RKO (cell line): ENCODE results near the gene ODAD2.
"Not testable (repeated sequence)": the region's sequence is repeated elsewhere in the genome, so short reads cannot be mapped to it uniquely, and the experiment has no call there.

Source experiments
- DNase-seq: peaks from one replicate; pipeline ENCODE4 v3.0.0-alpha.2; 2016; ENCODE audit warnings: low spot score

Gene ODAD2

DNA sequence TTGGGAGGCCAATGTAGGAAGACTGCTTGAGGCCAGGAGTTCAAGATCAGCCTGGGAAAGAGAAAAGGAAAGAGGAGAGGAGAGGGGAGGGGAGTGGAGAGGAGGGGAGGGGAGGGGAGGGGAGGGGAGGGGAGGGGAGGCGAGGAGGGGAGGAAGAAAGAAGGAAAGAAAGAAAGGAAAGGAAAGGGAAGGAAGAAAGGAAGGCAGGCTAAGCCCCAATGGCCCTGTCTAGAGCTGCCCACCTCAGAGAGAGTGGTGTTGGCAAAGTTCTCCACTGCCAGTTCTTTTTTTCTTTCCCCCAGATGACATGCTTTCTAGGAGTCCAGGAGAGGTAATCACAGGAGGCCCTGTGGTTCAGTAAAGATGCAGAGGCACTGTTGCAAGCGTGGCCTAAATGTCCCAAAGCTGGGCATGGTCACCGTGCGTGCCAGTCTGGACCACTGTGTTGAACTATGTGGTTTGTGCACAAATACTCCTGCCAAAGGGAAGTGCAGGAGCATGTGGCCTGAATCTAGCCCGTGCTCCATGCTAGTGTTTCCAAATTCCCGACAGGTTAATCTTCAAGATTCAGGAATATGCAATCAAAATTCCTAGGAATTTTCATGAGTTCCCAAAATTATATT lies 39.7 kb downstream of the ODAD2 start:
- DNase-seq, result no peak

GRCh38 chr10:27958383-27958782 lies 40.5 kb downstream of the ODAD2 start:
- DNase-seq, result not testable (repeated sequence)

- DNase-seq, result no peak
These were observed 48.7 kb downstream of the ODAD2 start for GRCh38 chr10:27950242-27950564.

DNA sequence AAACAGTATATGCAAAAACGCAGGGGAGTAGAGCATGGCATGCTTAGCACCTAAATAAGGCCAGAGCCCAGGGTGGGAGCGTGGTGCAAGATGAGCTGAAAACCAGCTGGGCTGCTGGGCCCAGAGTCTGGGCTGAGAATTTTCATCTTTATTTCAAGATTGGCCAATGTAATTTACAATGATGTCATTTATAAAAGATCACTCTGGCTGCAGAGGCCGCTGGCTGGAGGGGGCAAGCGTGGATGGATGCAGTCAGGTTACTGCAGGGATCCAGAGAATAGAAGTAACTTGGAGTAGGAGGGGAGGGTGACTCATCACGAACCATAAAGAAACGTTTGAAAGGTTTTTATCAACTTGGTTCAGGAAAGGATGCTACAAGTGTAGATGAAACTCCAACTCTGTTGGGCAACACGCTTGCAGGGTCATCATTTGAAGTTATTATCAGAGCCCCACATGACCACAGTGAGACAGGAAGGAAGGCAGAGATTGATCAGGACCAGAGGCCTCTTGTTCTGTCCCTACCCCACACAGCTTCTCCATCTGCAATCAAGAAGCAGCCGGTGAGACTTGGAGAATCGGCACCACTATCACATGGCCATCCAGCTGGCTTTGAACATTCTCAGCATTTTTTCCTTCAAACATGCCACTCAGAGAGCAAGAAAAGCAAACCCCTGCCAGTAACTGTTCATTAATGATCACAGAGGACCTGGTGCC lies 49.2 kb downstream of the ODAD2 start:
- no peak for DNase-seq

GRCh38 chr10:27948186-27948585 lies 50.7 kb downstream of the ODAD2 start:
- no peak for DNase-seq

DNA sequence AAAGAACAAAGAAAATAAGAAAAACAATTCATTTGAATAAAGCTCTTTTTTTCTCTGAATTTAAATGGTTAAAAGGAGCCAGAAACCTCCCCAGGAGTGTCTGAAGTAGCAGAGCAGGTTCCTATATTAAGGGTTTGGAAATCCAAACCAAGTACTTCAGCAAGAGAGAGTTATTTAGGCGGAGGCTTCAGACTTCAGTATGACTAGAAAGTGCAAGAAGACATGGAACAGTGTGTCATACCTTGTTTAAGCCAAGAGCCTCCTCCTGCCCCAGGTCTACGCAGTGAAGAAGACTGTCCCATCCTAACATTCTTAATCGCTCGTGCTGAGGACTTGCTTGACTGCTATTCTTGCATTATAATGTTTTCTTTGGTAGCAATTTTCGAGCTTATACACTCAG lies 51.3 kb downstream of the ODAD2 start:
- DNase-seq, result no peak

DNA sequence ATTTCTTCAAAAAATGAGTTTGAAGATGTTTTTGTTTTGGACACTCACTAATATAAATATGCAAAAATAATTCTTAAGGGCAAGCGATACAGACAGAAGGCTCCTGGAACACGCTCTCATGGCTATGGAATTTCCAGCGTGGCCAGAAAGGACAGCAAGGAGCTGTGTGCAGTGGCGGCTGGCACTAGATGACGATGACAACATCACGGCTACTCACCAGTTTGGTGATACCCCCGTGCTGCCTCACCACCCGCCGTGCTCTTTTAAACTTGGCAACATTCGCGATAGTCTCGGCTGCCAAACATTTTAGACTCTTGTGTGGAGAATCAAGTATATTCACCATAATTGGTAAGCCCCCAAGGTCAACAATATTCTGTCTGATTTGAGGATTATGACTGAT lies 54.9 kb downstream of the ODAD2 start:
- no peak for DNase-seq

DNA sequence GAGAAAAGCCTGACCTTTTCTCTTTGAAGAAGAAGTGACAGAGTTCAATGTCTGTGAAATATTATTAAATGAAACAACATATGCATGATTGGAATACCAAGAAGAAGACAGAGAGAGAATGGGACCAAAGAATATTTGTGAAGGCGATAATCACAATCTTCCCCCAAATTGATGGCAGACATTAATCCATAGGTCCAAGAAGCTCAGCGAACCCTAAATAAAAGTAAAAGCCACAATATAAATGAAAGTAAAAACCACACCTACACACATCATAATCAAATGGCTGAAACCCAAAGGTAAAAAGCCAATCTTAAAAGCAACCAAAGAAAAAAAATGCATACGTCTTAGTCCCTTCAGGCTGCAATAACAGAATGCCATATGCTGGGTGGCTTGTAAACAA lies 84.0 kb downstream of the ODAD2 start:
- DNase-seq, result no peak

DNA sequence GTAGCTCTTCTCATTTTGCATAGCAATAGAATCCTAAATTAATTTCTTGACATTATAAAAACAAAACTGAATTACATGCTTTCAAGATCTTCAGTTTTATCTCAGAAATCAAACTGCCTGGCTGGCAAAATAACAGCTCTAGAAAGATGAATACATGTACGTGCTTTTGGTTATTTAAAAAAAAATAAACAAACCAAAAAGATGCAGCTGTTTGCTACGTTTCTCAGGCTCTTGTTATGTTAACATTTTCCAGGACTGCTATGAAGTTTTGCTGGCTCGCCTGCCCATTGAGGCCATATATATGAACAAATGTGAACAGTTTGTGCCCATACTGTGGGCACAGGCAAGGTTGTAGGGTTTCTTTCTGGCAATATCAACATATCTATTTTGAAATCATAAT lies 86.6 kb downstream of the ODAD2 start:
- no peak for DNase-seq

- DNase-seq, result no peak
These were observed 87.3 kb downstream of the ODAD2 start for GRCh38 chr10:27911539-27911938.

- no peak for DNase-seq
These were observed 87.9 kb downstream of the ODAD2 start for GRCh38 chr10:27911011-27911410.

GRCh38 chr10:27908231-27908630 lies 90.6 kb downstream of the ODAD2 start:
- no peak for DNase-seq

DNA sequence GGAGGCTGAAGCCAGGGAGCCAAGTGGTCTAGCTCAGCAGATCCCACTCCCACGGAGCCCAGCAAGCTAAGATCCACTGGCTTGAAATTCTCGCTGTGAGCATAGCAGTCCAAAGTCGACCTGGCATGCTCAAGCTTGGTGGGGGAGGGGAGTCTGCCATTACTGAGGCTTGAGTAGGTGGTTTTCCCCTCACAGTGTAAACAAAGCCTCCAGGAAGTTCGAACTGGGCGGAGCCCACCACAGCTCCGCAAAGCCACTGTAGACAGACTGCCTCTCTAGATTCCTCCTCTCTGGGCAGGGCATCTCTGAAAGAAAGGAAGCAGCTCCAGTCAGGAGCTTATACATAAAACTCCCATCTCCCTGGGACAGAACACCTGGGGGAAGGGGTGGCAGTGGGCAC lies 99.4 kb downstream of the ODAD2 start:
- not testable (repeated sequence) for DNase-seq

GRCh38 chr10:27899058-27899457 lies 99.8 kb downstream of the ODAD2 start:
- no peak for DNase-seq

DNA sequence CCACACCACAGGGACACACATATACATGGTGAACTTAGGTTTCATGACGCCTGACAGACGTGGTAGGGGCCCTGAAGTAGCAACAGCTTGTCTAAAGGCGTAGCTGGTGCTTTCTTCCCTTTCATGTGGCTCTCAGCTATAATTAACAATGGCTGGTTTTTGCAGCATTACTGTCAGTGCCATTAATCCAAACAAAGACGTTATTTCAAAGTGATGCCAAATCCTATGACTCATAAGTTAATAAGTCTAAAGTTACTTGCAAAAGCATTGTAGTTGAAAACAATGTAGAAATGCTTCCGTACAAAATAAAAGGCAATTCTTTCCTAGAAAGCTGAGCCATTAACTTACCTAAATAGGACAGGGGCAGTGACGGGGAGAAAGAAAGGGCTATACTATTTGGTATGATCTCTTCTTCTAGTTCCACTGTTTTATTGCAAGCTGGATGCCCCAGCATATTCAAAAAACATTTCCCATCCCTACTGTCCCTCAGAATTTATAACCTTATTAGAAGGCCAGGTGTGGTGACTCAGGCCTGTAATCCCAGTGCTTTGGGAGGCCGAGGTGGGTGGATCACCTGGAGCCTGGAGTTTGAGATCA lies 105.4 kb downstream of the ODAD2 start:
- DNase-seq, result no peak

GRCh38 chr10:27890971-27891370 lies 107.9 kb downstream of the ODAD2 start:
- DNase-seq, result no peak

DNA sequence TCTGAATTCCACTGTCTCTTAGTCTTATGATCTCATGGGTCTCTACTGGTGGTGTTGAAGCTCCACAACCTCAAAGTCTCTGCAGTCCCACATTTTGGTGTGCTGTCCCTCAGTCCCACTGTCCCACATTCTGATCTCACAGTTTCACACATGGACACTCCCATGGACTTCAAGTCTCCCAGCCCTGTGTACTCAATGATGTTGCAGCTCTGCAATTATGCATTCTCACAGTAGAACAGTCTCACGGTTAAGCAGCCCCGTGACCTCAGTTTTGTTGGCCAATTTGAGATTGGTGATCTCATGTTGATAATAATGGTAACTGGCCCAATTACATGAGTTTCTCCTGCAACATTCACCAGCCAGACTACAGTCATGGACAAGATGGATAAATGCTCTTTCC lies 109.4 kb downstream of the ODAD2 start:
- DNase-seq, result no peak

- DNase-seq, result no peak
These were observed 114.7 kb downstream of the ODAD2 start for GRCh38 chr10:27884185-27884641.

GRCh38 chr10:27878281-27878680 lies 120.6 kb downstream of the ODAD2 start:
- no peak for DNase-seq

DNA sequence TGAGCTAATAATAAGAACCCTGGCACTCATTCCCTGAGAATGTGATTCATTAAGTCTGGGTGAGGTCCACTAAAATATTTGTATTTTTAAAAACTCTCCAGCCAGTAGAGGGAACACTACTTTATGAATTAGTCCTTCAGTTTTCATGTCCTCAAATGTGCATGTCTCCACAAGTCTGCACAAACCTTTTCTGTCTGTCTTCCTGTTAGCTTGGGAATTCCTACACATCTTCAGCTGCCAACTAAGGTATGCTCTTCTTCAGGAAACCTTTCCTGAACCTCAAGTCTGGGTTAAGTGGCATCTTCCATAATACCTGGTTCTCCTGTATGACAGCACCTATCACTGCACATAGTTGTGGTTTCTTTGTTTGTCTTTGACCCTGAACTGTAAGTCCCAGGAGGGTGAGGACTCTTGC lies 133.7 kb downstream of the ODAD2 start:
- DNase-seq, result no peak

DNA sequence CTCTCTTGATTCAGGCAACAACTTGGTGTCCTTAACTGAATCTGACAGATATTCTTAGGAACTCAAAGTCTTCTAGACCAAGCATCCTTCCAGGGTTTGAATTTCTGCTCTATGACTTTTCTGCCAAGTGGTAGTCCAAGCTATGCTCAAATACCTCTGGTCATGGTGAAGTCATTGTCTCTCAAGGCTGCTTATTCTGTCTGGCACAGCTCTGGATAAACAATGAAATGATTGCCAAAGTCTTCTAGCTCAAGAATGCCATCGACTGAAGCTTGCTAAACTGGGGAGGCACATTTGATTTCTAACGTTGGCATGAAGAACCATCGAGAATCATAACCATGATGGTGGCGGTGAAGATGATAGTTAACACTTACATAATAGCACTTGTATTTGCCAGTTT lies 137.1 kb downstream of the ODAD2 start:
- DNase-seq, result no peak

- DNase-seq, result no peak
These were observed 141.3 kb downstream of the ODAD2 start for GRCh38 chr10:27857616-27858015.

DNA sequence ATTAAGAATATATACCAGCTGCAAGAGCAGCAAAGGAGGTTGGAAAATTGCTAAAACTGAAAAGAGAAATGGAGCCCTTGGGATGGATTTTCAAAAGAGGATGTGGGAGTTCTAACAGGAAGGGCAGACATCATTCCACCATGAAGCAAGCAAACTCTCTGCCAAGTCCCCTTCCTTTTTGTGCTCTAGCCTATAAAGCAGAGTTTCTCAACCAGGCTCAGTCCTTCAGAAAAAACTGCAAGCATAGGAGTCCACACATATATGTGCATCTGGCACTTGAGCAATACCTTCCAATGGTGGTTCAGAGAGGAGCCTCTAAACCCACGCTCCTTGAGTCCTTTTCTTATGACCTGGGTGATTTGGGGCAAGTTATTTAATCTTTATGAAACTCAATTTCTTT lies 154.7 kb downstream of the ODAD2 start:
- DNase-seq, result no peak

GRCh38 chr10:27838901-27839300 lies 160.0 kb downstream of the ODAD2 start:
- no peak for DNase-seq
